Measurements from ENCODE around the gene KIAA0319L.

GRCh38 chr1:35490250-35490649, 67.0 kb downstream of the KIAA0319L start:
- TF ChIP-seq CTCF (IDR thresholded peaks at IDR 0.05; ENCODE audit: borderline replicate concordance, extremely low read depth, low read length, poor library complexity, severe bottlenecking) (no peak), EZH2 (IDR thresholded peaks at IDR 0.05; ENCODE audit: borderline replicate concordance, low read depth, low read length, severe bottlenecking) (no peak)
